EH (cell line): ENCODE data around the gene HOXD9.

Experiments
- DNase-seq: peaks from one replicate; pipeline ENCODE4 v3.0.0-alpha.2; 2015; ENCODE audit warnings: low read depth

Gene HOXD9

DNA sequence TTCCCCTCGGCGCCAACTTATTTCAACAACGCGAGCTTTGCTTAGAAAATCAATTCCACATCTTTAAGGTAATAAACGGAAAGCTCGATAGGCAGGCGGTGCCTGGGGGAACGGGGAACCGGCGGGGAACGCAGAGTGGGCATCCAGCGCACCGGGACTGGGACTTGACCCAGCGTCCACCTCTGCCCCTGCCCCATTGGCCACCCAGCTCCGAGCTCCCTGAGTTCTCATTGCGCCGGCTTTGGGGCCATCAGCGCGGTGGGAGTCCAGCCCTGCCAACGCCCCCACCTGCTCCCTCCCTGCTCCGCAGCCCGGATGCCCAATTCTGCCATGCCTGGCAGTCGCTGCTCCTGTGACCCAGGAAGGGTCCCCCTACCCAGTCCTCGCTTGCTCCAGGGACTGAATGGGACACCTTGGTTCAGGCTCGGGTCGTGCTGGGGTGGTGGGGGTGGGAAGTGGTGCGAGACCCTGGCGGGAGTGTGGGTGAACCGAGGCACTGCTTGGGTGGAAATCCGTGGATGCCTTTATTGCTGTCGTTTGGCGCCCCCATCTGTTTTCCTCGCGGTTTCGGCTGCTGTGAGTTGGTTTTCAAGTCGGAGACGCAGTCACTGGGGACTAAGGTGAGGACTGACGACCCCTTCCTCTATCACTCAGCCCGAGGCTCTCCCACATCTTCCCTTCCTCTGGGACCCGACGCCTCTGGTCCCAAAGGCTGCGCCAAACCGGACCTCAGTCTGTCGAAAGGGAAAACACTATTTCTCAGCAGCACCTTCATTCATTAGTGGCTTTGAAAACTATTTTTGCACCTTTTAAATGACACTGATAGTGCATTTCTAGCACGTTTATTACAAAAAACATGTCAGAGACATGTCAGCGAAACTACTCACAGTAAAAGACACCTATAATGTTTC lies 36.4 kb upstream of the HOXD9 start:
- DNase-seq = peak; percentile 49

DNA sequence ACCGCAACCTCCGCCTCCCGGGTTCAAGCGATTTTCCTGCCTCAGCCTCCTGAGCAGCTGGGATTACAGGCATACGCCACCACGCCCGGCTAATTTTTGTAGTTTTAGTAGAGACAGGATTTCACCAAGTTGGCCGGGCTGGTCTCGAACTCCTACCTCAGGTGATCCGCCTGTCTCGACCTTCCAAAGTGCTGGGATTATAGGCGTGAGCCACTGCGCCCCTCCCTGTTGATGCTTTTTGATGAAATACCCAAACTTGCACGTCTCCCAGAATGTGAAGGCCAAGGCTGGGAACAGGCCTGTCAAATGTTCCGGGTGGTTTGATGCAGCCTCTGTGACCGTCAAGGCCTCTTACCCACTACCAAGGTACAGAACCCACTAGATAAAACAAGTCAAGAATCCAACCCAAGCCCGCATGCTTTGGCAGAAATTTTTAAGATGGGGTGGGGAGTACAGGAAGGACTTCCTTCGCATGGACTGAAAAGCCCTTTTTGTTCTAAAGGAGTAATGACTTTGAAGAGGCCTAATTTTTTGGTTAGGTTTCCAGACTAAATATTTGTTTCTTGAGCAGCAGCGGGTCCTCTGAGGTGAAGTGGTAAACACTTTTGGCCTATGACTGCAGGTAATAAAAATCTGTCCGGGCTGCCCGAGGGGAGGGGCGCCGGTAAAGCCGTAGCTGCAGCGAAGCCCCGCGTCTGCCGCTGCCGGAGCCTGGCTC lies 35.0 kb upstream of the HOXD9 start:
- DNase-seq = no peak

DNA sequence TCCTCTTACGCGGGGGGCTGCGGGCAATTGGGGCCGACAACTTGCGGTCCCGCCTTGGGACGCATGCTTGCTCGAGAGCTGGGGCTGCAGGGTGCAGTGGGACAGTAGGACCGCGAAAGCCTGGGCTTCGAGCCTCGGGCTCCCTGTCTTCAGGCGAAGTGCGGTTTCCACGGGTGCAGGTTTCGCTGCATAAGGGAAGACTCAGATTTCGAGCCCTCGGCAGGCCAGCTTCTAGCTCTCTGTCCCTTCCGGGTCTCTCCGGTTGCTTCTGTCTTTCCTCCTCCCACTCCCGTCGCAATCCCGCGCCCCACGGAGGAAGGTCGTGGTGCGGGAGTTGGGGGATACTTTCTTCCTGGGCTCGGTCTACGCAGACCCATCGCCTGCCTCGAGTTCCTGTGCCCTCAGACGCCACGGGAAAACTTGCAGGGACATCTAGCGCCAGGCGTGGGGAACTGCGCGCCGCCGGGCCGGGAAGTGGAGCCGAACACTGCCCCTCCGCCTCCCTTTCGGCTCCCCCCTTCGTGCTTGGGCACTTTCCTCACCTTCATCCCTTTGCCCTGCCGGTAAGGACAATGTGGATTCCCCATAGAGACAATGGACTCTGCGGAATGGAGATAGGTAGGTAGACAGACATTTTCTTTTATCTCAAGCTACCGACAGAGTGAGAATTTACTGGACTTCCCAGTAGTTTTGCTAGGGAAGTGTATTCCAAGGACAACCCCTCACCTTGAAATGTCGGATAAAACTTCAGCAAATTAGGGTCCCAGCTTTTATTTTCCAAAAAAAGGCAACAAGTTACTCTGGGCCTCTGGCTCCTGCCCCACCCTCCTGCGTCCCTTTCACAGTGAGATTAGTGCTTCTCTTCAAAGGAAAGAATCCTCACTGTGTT lies 34.2 kb upstream of the HOXD9 start:
- peak; percentile 60 for DNase-seq

DNA sequence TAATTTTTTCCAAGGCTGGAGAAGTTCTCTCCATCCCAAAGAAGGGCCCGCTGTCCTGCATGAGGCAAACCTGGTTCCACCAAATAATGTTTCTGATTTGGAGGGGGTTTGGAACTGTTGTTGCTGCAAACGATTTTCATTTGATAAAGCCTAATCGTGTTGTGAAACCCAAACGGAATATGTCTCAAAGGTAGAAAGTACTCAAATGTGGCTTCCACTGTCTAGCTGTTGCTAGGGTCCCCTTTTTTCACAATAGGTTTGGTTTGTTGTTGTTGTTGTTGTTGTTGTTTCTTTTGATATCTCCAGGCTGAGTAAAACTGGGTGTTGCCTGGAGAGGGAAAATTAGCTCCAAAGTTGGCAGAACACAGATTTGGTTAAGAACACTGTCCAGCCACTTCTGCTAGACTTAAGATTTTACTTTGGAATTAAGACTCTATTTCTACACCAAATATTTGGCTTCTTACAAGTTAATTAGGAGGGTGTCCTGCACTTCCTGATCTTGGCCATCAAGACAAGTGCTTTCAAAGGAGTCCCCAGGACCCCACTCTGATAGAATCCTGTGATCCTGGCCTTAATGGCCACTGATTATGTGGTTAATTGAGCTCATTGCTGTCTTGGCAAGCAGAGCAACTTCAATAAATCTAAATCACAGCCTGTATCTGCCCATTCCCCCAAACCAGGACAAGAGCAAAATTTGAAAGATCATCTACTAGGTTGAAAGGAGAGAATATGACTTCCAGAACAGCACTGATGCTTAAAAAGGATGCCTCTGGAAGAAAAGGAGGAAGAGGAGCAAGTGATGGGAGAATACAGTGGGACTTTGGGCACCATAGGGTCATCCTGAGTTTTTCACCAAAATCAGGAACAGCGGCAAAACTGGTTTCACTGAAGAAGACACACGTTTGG lies 33.3 kb upstream of the HOXD9 start:
- no peak for DNase-seq

DNA sequence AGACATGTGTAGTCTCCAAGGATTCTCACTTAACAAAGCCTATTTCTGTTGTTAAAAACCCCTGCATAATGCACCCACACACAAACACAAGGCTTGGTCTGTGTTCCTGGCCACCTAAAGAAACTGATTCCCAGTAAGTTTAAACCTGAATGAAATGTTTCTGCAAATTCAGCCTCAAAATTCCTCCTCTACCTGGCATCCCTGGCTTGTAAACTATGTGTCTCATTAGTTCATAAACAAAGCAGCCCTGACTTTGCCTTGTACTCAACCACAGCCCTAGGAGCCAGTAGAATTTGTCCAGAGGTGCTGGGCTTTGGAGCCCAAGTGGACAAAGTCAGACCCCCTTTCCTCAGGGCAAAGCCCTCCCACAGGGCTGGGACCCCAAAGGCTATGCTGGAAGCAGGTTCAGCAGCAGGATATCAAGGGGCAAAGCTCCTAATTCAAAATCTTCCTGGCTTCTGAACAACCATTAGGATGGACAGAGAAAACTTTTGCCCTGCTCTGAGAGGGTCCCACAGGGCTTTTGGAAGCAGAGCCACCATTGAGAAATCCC lies 32.6 kb upstream of the HOXD9 start:
- DNase-seq = no peak

DNA sequence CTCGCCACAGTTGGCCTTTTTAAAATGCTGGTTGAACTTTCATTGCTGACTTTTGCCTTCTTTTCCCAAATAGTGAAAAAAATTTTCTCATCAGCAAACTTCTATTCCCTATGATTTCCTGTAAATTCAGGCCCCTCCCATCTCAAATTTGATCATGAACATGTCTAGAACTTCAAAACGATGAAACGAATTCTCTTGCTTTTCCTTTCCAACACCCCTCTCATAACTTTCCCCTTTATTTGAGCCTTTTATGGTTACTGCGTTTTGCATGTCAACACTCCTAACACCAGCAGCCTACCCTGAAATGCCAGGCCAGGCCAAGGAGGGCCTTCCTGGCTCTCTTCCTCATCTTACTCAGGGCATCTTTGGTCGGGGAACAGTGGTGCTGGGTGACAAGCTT lies 31.7 kb upstream of the HOXD9 start:
- no peak for DNase-seq

DNA sequence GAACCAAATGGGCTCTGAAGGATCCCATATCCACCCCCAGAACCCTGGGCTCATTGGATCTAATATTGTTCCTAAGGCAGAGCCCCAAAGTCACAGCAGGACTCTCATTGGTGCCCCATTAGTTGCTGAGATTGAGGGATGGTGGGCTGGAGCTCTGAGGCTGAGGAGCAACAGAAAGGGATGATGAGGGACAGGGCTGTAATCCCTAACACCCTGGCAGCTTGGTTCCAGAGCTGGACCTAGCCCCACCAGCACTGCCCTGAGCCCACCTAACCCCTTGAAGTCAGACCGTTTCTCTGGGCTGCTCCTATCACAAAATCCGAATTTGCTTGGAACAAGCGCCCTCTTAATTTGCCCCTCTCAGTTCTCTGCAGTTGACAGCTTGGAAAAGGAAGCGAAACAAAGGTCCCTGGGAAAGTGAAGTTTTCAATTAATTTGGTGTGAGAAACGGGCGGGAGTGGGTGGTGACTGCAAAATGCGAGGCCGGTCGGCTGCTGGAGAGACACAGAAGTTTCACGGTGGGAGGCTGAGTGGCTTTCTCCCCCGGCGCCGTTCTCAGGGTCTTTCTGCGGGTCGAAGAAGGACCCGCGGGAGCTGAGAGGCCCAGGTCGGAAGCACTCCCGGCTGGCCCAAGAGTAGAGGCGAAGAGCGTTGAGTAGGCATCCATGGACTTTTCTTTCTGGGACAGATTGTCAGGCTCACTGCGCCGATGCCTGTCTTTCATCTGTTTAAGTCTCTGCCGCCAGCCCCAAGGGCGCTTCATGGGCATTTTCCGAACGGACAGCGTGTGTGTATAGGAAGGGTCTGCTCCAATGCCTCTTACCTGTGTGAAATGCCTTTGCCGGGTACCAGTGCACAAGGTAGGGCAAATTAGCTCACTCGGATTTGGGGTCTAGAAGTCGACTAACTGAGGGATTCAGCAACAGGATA lies 30.9 kb upstream of the HOXD9 start:
- no peak for DNase-seq

DNA sequence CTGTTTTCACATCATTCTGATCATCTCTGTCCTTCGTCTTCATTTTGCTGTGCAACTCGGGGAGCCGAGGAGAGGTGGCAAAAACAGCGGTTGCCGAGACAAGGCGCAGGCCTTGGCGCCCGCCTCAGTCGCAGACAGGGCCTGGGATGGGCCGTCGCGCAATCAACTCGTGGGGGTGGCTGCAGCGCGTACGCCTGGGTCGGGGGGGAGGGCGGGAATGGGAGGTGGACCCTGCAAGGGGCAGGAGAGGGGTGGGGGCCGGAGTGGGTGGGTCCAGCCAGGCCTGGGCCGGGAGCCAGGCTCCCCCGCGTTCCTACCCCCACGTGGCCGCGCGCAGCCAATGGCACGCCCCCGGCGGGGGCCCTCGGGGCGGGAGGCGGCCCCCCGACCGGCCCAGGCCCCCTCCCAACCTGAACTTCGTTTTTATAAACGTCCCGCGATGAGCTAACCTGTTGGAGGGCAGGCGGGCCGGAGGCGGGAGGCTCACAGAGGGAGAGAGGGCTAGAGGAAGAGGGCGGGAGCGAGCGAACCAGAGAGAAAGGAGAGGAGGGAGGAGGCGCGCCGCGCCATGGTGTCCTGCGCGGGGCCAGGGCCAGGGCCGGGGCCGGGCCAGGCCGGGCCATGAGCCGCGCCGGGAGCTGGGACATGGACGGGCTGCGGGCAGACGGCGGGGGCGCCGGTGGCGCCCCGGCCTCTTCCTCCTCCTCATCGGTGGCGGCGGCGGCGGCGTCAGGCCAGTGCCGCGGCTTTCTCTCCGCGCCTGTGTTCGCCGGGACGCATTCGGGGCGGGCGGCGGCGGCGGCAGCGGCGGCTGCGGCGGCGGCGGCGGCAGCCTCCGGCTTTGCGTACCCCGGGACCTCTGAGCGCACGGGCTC lies 30.0 kb upstream of the HOXD9 start, which contains the start of gene HOXD13:
HOXD13 (plus strand) TSS at position 452 of the 875 bp plus-strand sequence; CDS start at position 622, 170 bp downstream.
- DNase-seq = peak; percentile 57

DNA sequence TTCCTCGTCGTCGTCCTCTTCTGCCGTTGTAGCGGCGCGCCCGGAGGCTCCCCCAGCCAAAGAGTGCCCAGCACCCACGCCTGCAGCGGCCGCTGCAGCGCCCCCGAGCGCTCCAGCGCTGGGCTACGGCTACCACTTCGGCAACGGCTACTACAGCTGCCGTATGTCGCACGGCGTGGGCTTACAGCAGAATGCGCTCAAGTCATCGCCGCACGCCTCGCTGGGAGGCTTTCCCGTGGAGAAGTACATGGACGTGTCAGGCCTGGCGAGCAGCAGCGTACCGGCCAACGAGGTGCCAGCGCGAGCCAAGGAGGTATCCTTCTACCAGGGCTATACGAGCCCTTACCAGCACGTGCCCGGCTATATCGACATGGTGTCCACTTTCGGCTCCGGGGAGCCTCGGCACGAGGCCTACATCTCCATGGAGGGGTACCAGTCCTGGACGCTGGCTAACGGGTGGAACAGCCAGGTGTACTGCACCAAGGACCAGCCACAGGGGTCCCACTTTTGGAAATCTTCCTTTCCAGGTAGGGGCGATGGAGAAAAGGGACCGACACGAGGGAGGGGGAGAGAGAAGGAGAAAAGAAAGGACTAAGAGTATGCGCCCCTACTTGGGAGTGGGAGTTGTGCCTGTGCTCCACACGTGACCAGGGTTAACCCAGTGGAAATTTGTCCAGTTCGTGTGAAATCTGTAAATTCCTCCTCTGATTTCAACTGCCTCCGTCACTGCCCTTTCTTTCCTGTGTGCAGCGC lies 29.2 kb upstream of the HOXD9 start:
- DNase-seq = peak; percentile 53

DNA sequence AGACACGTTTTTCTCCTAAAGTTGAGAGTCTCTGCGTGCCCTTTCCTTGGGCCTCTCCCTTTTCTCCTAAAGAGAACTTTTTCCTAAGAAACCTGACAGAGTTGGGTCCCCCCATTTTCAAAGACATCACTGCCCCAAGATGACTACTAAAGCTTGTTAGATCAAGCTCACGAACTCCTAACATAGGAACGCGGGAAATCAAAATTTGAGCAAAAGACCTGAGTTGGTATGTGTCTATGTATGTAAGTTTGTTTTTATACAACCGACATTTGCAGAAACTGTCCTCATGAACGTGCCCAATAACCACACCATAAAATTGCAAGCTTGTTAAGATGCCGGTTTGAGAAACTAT lies 28.6 kb upstream of the HOXD9 start:
- DNase-seq = no peak

DNA sequence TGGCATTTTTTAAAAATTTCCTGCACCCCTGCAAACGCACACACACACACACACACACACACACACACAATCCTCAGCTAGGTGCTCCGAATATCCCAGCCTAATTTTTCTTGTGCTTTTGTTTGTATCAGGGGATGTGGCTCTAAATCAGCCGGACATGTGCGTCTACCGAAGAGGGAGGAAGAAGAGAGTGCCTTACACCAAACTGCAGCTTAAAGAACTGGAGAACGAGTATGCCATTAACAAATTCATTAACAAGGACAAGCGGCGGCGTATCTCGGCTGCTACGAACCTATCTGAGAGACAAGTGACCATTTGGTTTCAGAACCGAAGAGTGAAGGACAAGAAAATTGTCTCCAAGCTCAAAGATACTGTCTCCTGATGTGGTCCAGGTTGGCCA lies 28.2 kb upstream of the HOXD9 start:
- DNase-seq = no peak

DNA sequence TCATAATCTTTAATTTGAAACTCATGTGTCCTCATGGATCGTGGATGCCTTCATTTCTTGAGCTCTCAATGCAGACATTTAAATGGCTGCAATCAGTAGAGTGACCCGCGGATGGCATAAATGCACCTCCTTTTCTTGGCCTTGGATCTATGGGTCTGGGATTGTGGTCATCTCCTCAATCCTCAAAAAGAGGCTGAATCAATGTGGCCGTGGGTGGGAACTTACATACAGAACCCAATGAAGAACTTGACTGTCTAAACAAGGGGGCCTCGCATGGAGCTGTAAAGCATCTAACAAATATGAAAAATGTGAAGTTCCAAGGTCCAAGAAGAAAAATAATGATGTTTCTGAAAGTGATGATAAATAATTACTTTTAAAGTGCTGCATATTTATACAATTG lies 27.1 kb upstream of the HOXD9 start:
- DNase-seq = no peak

DNA sequence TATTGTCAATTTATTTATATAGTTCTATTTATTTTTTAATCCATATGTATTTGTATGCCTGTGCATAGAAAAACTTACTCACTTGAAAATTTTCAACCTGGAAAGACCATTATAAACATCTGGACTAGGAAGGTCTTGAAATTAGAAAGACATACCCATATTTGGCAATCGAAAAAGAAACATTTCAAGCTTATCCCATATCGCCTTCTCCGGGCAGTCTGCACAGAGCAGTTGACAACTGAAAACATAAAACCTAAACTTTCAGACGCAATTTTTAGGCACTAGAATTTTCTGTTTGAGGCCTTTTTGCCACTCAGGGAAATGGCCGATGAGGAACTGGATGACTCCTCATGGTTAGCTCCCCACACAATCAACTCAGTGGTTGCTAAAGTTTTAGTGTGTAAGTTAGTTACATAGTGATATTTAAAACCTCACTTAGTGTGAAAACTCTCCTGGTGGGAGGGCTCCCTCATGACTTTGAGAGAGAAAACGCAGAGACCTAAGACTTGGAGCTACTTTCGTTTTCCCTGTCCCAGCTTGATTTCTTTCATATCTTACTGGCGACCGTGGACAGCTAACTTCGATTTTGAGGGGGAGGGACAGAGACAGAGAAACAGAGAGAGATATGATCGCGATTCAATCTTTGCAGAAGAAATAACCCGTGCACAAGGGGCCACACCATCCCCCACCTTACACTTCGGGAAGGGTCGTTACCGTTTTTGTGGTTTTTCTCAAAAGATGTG lies 26.1 kb upstream of the HOXD9 start:
- DNase-seq = peak; percentile 51

DNA sequence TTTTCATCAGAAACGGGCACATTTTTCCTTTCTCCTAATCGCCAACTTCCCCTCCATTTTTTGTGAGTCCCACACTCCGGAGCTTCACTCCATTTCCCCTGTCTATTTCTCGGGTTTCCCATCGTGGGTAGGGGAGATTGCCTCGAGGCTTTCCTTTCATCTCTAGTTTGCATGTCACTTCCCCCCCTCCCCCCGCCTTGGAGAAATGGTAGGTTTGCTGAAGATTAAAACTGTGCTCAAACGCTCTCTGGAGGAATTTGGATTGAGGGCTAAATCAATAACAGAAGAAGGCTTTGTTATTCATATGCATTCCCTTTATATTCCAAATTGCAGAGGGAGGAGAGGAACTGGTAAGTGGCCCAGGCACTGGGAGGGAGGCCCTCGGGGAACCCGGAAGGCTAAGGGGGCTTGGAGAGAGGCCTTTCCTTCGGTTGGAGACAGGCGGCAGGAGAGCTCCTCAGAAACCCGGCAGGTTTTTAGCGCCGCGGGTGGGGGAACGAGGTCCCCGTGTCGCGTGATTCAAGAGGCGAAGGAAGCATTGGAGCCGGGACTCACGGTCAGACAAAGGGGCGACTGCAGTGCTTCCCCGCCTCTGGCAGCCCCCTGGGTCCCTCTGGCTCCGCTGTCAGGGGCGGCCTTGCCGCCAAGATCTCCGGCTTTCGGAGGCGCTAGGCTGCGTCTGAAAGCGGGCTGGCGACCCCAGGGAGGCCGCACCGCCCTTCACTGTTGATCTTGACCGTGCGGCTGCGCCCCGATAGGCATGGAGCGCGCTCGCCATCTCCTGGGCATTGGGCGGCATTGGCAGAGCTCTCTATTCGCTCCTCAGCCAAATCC lies 25.3 kb upstream of the HOXD9 start:
- peak; percentile 78 for DNase-seq

DNA sequence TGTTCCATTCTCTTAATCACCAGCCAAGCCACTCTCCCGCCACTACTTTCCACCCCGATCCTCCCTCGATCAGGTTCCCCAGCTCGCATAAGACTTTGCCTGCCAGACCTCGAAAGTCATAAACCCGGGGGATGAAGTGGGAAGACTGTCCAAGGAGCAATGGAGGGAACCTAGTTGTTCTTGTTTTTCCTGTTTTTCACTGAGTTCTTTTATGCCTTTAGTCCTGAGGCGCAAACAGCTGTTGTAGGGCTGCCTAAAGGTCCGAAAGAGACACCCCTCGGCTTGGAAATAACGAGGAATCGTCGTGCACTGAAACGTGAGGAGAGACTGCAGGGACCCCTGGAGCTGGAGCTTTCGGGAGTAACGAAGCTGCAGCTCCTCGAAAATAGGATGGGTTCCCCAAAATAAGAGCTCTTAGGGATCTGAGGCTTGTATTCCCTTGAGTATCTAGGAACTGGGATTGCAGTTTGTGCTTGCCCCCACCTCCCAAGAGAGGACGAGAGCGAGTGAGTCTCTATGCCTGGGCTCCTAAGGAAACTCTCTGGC lies 24.6 kb upstream of the HOXD9 start:
- no peak for DNase-seq
